Activated CD4-positive, alpha-beta T cell treated with anti-CD3 and anti-CD28 coated beads, Interleukin-2, amount 50 U/mL, for 48 hours (primary cell): ENCODE data around the gene LEP.
"Not testable (repeated sequence)": the region's sequence is repeated elsewhere in the genome, so short reads cannot be mapped to it uniquely, and the experiment has no call there.

Source experiments
- DNase-seq, 2 experiments: peaks; one replicate each; pipeline ENCODE4 v3.0.0-alpha.2; 2020

The LEP gene

DNA sequence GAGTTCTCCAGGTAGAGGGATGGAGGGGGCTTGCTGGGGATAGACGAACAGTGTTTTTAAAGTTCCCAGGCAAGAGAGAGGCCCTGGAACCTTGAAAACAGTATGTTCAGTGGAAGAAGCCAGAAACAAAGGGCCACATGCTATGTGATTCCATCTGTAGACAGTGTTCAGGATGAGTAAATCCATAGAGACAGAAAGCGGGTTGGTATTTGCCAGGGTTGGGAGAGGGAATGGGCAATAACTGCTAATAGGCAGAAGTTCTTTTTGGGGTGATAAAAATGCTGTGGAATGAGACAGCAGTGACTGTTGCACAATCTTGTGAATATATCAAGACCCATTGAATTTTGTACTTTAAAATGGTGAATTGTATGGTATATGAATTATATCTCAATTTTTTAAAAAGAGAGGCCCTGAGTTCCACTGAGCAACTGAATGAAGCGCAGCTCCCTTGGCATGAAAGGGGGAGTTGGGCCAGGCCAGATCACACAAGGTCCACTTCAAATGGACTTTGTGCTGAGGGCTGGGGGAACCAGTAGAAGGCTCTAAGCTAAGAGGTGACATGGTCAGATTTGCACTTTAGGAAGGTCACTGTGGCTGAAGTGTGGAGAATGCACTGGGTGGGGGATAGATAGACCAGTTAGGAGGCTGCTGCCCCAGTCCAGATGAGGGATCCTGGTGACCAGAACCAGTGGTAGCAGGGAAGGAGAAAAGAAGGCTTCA is 34.0 kb downstream of the LEP start:
- no peak for DNase-seq

- no peak for DNase-seq
Observed at GRCh38 chr7:128275681-128276080, 34.6 kb downstream of the LEP start.

- DNase-seq = no peak
Observed at GRCh38 chr7:128278366-128278765, 37.3 kb downstream of the LEP start.

DNA sequence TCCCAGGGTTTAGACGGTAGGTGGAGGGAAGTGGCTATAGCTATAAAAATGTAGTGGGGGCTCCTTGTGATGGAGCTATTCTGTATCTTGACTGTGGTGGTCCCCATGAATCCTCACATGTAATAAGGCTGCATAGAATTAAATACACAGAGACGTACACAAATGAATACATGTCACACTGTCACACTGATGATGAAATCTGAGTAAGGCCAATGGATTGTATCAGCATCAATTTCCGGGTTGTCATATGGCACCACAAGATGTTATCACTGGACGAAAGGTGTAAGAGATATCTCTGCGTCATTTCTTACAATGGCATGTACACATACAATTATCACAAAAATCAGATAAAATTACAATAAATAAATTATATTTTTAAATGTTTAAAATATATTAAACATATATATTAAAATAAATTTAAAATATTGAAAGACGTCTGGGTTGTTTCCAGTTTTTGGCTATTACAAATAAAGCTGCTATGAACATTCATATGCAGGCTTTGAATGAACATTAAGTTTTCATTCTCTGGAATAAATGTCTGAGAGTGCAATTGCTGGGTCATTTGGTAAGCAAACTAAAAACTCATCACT is 38.1 kb downstream of the LEP start:
- no peak for DNase-seq

DNA sequence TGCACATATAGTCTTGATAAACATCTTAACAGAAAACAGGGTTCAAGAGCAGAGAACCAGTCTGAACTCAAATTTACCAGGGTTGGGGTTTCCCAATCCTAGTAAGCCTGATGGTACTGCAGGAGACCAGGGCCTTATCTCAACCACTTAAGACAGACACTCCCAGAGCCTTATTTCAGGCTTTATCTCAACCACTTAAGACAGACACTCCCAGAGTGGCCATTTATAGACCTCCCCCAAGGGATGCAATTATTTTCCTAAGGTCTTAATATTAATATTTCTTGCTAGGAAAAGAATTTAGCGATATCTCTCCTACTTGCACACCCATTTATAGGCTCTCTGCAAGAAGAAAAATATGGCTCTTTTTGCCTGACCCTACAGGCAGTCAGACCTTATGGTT is 39.4 kb downstream of the LEP start:
- DNase-seq = not testable (repeated sequence)

DNA sequence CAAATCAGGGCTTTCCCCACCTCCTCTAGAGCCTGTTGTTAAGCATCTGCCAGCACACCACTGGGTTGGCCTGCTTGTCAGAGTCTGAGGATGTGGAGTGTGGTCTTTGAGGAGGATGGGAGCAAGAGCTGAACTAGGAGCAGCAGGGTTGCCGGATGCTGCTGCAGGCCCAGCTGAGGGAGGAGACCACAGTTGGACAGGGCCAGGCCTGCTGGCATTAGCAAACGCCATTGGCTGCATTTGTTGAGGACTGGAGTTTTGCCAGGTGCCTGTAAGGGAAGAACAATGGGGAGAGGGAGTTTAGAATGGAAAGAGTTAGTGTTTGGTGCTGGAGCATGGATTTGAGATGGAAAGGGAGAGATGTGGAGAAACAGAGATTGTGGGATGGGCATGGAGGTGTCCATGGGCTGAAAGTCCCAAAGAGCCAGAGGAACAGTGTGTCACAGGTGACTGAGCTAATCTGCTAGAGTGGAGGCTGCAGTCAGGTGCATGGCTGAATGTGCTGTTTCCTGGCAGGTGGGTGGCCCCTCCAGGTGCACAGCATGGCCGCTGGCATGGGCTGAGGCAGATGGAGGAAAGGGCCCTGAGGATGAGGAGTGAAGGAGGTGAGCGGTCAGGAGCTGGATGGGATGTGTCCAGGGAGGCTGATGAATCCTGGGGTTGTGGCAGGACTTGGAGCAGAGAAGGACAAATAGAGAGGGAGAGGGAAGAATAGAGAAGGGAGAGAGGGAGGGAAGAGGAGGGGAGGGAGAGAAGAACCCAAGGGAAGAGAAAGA is 40.7 kb downstream of the LEP start:
- no peak for DNase-seq

DNA sequence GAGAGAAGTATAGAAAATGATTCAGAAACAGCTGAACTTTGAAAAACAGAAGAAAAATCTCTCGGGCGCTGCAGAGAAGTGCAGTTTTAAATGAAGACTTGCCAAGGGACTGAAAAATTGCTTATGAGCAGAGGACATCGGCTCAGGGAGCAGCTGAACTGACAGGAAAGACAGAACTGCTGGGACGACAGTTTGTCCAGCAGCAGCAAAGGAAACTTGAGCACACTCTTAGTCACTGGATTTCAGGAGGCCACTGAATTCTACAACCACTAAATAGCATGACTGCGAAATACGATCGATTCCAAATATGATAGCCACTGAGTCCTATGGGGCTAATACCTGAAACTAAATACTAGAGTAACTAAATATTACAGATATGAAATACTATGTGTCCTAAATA is 43.0 kb downstream of the LEP start:
- DNase-seq = no peak

DNA sequence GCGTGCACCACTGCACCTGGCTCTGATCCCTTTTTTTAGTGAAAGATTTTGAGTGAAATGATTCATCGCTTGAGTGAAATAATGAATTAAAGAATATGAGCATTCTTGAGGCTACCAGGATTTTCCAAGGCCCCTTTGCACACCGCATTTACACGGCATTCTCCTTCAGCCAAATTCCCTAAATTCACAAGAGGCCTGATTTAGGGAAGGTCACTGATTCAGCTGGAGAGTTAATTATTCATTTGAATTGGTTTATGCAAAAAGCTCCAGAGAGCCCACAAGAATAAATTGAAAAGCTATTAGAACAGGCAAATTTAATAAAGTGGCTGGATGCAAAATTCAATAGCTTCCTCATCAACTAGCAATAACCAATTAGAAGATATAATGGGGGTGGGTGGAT is 46.5 kb downstream of the LEP start:
- no peak for DNase-seq

DNA sequence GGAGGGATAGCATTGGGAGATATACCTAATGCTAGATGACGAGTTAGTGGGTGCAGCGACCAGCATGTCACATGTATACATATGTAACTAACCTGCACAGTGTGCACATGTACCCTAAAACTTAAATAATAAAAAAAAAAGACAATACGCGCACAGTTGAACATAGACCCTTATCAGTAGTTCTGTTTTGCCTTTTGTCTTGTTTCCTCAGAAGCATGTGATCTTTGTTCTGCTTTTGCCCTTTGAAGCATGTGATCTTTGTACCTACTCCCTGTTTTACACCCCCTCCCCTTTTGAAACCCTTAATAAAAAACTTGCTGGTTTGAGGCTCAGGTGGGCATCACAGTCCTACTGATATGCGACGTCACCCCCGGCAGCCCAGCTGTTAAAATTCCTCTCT is 56.9 kb downstream of the LEP start:
- not testable (repeated sequence) for DNase-seq

DNA sequence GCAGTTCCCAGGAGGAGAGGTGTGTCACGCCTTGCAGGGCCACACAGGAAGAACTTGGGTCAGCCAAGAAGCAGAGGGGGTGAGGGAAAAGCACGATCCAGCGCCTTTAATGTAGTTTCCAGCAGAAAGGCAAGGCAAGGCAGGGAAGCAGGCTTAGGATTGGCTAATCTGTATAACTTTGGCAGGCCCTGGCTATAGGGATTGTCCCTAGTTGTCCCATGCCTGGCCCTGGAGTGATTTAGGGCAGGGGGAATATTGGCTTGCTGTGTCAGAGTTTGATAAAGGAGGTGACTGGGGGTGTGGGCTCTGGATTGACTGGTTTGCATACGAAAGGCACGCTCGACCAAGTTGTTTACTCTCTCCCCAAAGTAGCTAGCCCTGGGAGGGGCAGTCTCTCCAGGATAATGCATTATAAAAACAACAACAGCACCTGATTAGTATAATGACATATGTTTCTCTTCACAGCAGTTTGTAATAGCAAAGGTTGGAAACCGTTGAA is 58.1 kb downstream of the LEP start:
- DNase-seq = no peak

GRCh38 chr7:128302139-128302538 is 61.1 kb downstream of the LEP start:
- no peak for DNase-seq

- no peak for DNase-seq
Observed at GRCh38 chr7:128303133-128303532, 62.1 kb downstream of the LEP start.

DNA sequence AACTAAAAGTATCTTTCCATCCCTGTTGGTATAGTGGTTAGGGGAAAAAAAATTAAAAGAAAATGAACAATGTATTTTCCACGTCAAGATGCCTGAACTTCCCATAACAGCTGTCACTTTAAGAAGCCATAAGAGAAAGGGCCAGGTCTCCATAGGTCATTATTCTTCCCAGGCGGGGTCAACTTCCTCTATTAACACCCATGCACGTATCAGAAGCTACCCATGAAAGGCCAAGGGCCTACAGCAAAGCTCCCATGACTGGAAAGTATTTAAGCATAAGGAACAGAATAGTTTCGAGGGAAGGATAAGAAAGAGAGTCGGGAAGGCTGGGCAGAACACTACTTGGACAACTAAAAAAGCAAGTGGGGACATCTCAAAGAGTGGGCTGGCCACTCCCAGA is 62.6 kb downstream of the LEP start:
- DNase-seq = no peak

- DNase-seq = no peak
Observed at GRCh38 chr7:128304212-128304611, 63.1 kb downstream of the LEP start.

DNA sequence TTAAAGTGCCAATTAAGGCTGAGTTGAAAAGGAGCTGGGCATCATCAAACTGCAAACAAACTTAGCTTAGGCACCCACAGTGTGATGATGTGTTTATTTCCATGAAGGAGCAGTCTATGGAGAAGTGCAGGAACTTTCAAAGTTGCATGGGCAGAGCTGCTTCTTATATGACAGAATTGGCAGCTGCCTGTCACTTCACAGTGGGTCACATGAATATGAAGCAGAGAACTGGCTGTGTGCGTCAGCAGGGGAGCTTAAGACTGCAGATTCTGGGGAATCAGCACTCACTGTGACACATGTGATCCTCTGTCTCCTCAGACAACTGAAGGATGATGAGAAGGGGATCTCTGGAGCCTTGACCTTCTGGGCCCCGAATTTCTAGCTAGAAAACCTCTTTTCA is 66.0 kb downstream of the LEP start:
- DNase-seq = no peak
